ENCODE results near the gene TRPC1.

TRPC1 gene

GRCh38 chr3:142817356-142817755 lies 93.5 kb downstream of the TRPC1 start:
- no peak for TF ChIP-seq CTCF (IDR thresholded peaks at IDR 0.05; ENCODE audit: borderline replicate concordance, control extremely low read depth, extremely low read depth, insufficient read depth, missing control alignments)
- DNase-seq (ENCODE audit: low spot score): no peak
- in situ Hi-C loops (cut with MboI; ENCODE audit: low sequenced_read_pairs, unreplicated experiment): no loop called here

DNA sequence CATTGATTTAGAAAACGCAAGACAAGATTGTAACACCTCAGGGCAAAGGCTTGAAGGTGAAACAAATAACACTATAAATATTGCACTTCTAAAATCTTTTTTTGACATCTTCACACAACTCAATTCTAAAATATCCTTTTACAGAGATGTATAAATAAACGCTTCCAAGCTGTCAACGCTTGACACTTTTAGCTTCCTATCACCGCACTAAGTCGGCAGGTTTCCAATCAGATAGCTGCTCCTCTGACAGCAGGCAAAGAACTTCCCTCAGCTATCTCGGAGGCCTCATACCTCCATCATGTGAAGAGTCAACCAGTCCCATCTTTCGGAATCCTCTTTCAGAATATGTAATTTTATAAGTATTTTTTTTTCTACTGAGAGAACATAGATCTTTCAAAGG lies 94.1 kb downstream of the TRPC1 start:
- in situ Hi-C loops (cut with MboI; ENCODE audit: low sequenced_read_pairs, unreplicated experiment): no loop called here
- no peak for DNase-seq (ENCODE audit: low spot score)
- no peak for TF ChIP-seq CTCF (IDR thresholded peaks at IDR 0.05; ENCODE audit: borderline replicate concordance, control extremely low read depth, extremely low read depth, insufficient read depth, missing control alignments)

- no peak for TF ChIP-seq CTCF (IDR thresholded peaks at IDR 0.05; ENCODE audit: borderline replicate concordance, control extremely low read depth, extremely low read depth, insufficient read depth, missing control alignments)
- in situ Hi-C loops (cut with MboI; ENCODE audit: low sequenced_read_pairs, unreplicated experiment): no loop called here
- no peak for DNase-seq (ENCODE audit: low spot score)
Observed at GRCh38 chr3:142818651-142819050, 94.8 kb downstream of the TRPC1 start.

DNA sequence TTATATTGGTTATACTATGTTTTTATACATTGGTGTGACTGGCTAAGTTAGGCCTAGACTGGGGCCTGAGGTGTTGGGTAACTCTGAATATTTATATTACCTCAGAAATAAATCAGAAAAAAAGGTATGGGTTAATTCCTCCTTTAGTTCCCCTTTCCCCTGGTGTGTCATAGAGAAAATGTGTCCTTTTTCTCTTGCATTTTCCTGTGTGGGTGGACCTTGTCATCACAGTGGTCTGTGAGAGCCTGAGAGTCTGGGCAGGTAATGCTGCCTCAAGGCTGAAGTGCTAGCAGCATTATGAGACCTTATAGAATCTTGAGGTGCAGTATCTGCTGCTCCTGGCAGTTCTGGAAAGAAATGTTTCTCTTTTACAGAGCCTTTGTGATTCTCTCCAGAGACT lies 95.3 kb downstream of the TRPC1 start:
- DNase-seq (ENCODE audit: low spot score): no peak
- TF ChIP-seq CTCF (IDR thresholded peaks at IDR 0.05; ENCODE audit: borderline replicate concordance, control extremely low read depth, extremely low read depth, insufficient read depth, missing control alignments): no peak
- in situ Hi-C loops (cut with MboI; ENCODE audit: low sequenced_read_pairs, unreplicated experiment): no loop called here

- DNase-seq (ENCODE audit: low spot score): peak; percentile 74
- peak; percentile 82 for TF ChIP-seq CTCF (IDR thresholded peaks at IDR 0.05; ENCODE audit: borderline replicate concordance, control extremely low read depth, extremely low read depth, insufficient read depth, missing control alignments)
- in situ Hi-C loops (cut with MboI; ENCODE audit: low sequenced_read_pairs, unreplicated experiment): no loop called here
Observed at GRCh38 chr3:142828703-142829305, 105.0 kb downstream of the TRPC1 start.

GRCh38 chr3:142837526-142837925 lies 113.7 kb downstream of the TRPC1 start:
- no peak for DNase-seq (ENCODE audit: low spot score)
- TF ChIP-seq CTCF (IDR thresholded peaks at IDR 0.05; ENCODE audit: borderline replicate concordance, control extremely low read depth, extremely low read depth, insufficient read depth, missing control alignments): no peak
- in situ Hi-C loops (cut with MboI; ENCODE audit: low sequenced_read_pairs, unreplicated experiment): loop anchor here (10.0 kb wide), 1 partner anchor 157 kb away; no protein-coding TSS in a partner anchor

All from GM13976 (cell line).